ENCODE data around the gene LAMA2. TPM values are rescaled to one million over a fixed set of nuclear protein-coding genes. Genes with fewer than 3 reads are reported as not detected.

The LAMA2 gene
- polyA plus RNA-seq, 1 donor from 2014 or later = 2.5 TPM

DNA sequence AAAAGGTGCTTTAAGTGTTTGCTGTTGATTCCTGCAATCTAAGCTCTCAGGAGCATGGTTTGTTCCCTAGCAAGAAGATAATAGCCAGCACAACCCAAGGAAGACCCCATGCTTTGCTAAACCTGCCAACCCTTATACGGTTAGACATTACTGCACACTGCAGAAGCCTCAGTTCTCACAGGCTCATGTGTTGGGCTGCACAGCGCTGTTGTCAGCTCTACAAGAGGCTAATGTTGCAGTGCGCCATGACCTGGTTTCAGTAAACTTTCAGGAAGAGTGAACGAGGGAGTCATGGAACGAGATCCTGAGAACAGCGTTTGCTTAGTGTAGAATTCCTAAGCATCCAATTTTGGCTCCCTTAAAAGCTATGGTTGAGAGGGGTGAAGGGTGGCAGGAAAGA lies 608.5 kb downstream of the LAMA2 start:
- no peak overlapping the region for H2AFZ ChIP-seq (ENCODE audit: low read depth, low read length)
- no peak overlapping the region for H3K9ac ChIP-seq (ENCODE audit: low read length)
- H3K27me3 ChIP-seq (ENCODE audit: insufficient read depth, low read depth, low read length) = no peaks in the 10 kb centered on the region
- H3K4me3 ChIP-seq (ENCODE audit: low read length) = no peak overlapping the region
- H3F3A ChIP-seq (ENCODE audit: insufficient read depth, low read length, poor library complexity, severe bottlenecking) = no peaks in the 10 kb centered on the region
- no peaks in the 10 kb centered on the region for H3K9me3 ChIP-seq (ENCODE audit: low read length)
- TF ChIP-seq MXI1 (conservative IDR thresholded peaks at IDR 0.05; ENCODE audit: poor library complexity, severe bottlenecking) = no peak
- TF ChIP-seq EZH2 (IDR thresholded peaks at IDR 0.05; ENCODE audit: borderline replicate concordance, insufficient read depth, low read length, poor library complexity, severe bottlenecking) = no peak
- TF ChIP-seq SMC3 (conservative IDR thresholded peaks at IDR 0.05; ENCODE audit: poor library complexity) = no peak
- TF ChIP-seq, protein P1, sequence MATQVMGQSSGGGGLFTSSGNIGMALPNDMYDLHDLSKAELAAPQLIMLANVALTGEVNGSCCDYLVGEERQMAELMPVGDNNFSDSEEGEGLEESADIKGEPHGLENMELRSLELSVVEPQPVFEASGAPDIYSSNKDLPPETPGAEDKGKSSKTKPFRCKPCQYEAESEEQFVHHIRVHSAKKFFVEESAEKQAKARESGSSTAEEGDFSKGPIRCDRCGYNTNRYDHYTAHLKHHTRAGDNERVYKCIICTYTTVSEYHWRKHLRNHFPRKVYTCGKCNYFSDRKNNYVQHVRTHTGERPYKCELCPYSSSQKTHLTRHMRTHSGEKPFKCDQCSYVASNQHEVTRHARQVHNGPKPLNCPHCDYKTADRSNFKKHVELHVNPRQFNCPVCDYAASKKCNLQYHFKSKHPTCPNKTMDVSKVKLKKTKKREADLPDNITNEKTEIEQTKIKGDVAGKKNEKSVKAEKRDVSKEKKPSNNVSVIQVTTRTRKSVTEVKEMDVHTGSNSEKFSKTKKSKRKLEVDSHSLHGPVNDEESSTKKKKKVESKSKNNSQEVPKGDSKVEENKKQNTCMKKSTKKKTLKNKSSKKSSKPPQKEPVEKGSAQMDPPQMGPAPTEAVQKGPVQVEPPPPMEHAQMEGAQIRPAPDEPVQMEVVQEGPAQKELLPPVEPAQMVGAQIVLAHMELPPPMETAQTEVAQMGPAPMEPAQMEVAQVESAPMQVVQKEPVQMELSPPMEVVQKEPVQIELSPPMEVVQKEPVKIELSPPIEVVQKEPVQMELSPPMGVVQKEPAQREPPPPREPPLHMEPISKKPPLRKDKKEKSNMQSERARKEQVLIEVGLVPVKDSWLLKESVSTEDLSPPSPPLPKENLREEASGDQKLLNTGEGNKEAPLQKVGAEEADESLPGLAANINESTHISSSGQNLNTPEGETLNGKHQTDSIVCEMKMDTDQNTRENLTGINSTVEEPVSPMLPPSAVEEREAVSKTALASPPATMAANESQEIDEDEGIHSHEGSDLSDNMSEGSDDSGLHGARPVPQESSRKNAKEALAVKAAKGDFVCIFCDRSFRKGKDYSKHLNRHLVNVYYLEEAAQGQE (IDR thresholded peaks at IDR 0.05; ENCODE audit: borderline replicate concordance) = no peak
- TF ChIP-seq TAF1 (IDR thresholded peaks at IDR 0.05; ENCODE audit: low read depth) = no peak
- no peak for TF ChIP-seq EP300 (conservative IDR thresholded peaks at IDR 0.05; ENCODE audit: poor library complexity, severe bottlenecking)
- TF ChIP-seq, protein P2, sequence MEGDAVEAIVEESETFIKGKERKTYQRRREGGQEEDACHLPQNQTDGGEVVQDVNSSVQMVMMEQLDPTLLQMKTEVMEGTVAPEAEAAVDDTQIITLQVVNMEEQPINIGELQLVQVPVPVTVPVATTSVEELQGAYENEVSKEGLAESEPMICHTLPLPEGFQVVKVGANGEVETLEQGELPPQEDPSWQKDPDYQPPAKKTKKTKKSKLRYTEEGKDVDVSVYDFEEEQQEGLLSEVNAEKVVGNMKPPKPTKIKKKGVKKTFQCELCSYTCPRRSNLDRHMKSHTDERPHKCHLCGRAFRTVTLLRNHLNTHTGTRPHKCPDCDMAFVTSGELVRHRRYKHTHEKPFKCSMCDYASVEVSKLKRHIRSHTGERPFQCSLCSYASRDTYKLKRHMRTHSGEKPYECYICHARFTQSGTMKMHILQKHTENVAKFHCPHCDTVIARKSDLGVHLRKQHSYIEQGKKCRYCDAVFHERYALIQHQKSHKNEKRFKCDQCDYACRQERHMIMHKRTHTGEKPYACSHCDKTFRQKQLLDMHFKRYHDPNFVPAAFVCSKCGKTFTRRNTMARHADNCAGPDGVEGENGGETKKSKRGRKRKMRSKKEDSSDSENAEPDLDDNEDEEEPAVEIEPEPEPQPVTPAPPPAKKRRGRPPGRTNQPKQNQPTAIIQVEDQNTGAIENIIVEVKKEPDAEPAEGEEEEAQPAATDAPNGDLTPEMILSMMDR (IDR thresholded peaks at IDR 0.05; ENCODE audit: poor library complexity, severe bottlenecking) = no peak
- TF ChIP-seq RAD21 (conservative IDR thresholded peaks at IDR 0.05) = no peak
- TF ChIP-seq POLR2AphosphoS5 (IDR thresholded peaks at IDR 0.05) = no peak
- no peaks in the 10 kb centered on the region for H3K79me2 ChIP-seq (replicated peaks; ENCODE audit: insufficient read depth, low read length)
- H3K27ac ChIP-seq (ENCODE audit: low read length) = no peak overlapping the region
- H3K36me3 ChIP-seq (ENCODE audit: insufficient read depth, low read length) = no peaks in the 10 kb centered on the region
- no peaks in the 10 kb centered on the region for H3K9me2 ChIP-seq (ENCODE audit: insufficient read depth, low read length)
- no peak overlapping the region for H3K4me2 ChIP-seq (ENCODE audit: low read length)
- H4K20me1 ChIP-seq (ENCODE audit: insufficient read depth) = no peaks in the 10 kb centered on the region

DNA sequence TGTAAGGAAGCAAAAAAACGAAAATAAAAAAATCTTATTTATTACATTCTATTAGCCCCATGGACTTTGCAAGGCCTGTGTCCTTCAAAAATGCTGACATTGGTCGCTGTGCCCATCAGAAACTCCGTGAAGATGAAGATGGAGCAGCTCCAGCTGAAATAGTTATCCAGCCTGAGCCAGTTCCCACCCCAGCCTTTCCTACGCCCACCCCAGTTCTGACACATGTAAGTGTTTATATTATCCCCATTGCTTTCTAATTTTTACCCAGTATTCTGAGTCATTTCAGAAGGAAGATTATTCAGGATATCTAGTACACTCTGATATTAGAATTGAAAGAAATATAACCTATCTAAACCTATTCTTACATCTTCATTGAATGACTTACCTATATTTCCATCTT lies 609.3 kb downstream of the LAMA2 start:
- TF ChIP-seq POLR2AphosphoS5 (IDR thresholded peaks at IDR 0.05) (no peak), EZH2 (IDR thresholded peaks at IDR 0.05; ENCODE audit: borderline replicate concordance, insufficient read depth, low read length, poor library complexity, severe bottlenecking) (no peak), EP300 (conservative IDR thresholded peaks at IDR 0.05; ENCODE audit: poor library complexity, severe bottlenecking) (no peak), RAD21 (conservative IDR thresholded peaks at IDR 0.05) (no peak), SMC3 (conservative IDR thresholded peaks at IDR 0.05; ENCODE audit: poor library complexity) (no peak), TAF1 (IDR thresholded peaks at IDR 0.05; ENCODE audit: low read depth) (no peak), MXI1 (conservative IDR thresholded peaks at IDR 0.05; ENCODE audit: poor library complexity, severe bottlenecking) (no peak)
- TF ChIP-seq, protein P1 (IDR thresholded peaks at IDR 0.05; ENCODE audit: borderline replicate concordance) = no peak
- TF ChIP-seq, protein P2 (IDR thresholded peaks at IDR 0.05; ENCODE audit: poor library complexity, severe bottlenecking) = no peak
- Histone ChIP-seq H3K9me2 (ENCODE audit: insufficient read depth, low read length) (no peaks in the 10 kb centered on the region), H4K20me1 (ENCODE audit: insufficient read depth) (no peaks in the 10 kb centered on the region), H3K4me2 (ENCODE audit: low read length) (no peak overlapping the region), H3K36me3 (ENCODE audit: insufficient read depth, low read length) (no peaks in the 10 kb centered on the region), H3K9me3 (ENCODE audit: low read length) (no peaks in the 10 kb centered on the region), H3K27me3 (ENCODE audit: insufficient read depth, low read depth, low read length) (no peaks in the 10 kb centered on the region), H3K79me2 (replicated peaks; ENCODE audit: insufficient read depth, low read length) (no peaks in the 10 kb centered on the region), H3K4me3 (ENCODE audit: low read length) (no peak overlapping the region), H2AFZ (ENCODE audit: low read depth, low read length) (no peak overlapping the region), H3K9ac (ENCODE audit: low read length) (no peak overlapping the region), H3F3A (ENCODE audit: insufficient read depth, low read length, poor library complexity, severe bottlenecking) (no peaks in the 10 kb centered on the region), H3K27ac (ENCODE audit: low read length) (no peak overlapping the region)
